Keratinocyte (primary cell): Measurements from ENCODE around the gene DLEC1. TPM values are rescaled to one million over a fixed set of nuclear protein-coding genes. Genes with fewer than 3 reads are reported as not detected.

Experiments
- DNase-seq: peaks from one replicate; pipeline ENCODE4 v3.0.0-alpha.2; 2011; ENCODE audit warnings: low read depth, missing footprints, low spot score
- FAIRE-seq: peaks from 2 replicates; lab custom pipeline; 2011; peaks lifted over from hg19 to GRCh38; lab: Jason Lieb, UNC
- H2AFZ ChIP-seq: 2 replicates; pipeline ENCODE4 v1.6.0; 2012; ENCODE audit warnings: low read length, control low read depth, inconsistent platforms; ENCODE audit not compliant: control insufficient read depth
- H3K27ac ChIP-seq: 2 replicates; pipeline ENCODE4 v1.5.1; 2011; ENCODE audit warnings: low read length; ENCODE audit not compliant: control insufficient read depth, insufficient read depth
- H3K27me3 ChIP-seq: 3 replicates; pipeline ENCODE4 v1.6.0; 2011; ENCODE audit warnings: low read length; ENCODE audit not compliant: control insufficient read depth, insufficient read depth; ENCODE audit errors: extremely low read depth
- H3K36me3 ChIP-seq, 2 experiments: 2 replicates in 1 of 2; 3 replicates in 1 of 2; pipeline ENCODE4 v1.5.1; 2011; ENCODE audit warnings: low read length in 2 of 2, mild to moderate bottlenecking in 1 of 2; ENCODE audit not compliant: control insufficient read depth in 2 of 2, insufficient read depth in 2 of 2; ENCODE audit errors: extremely low read depth in 1 of 2
- H3K4me1 ChIP-seq: 3 replicates; pipeline ENCODE4 v1.5.1; 2011; ENCODE audit warnings: low read length; ENCODE audit not compliant: control insufficient read depth, insufficient read depth; ENCODE audit errors: extremely low read depth
- H3K4me2 ChIP-seq: 3 replicates; pipeline ENCODE4 v1.6.0; 2011; ENCODE audit warnings: low read depth, low read length; ENCODE audit not compliant: control insufficient read depth, insufficient read depth; ENCODE audit errors: extremely low read depth
- H3K4me3 ChIP-seq, 3 experiments: fragments of 200-600 bp in 1 of 3; sonication (generic) in 1 of 3; 2 replicates in 2 of 3; 3 replicates in 1 of 3; pipeline ENCODE4 v1.5.1; 2011 to 2016; ENCODE audit warnings: low read length in 3 of 3, mild to moderate bottlenecking in 3 of 3, control low read depth in 2 of 3, inconsistent platforms in 1 of 3, low read depth in 1 of 3, mixed read lengths in 1 of 3, mixed run types in 1 of 3, moderate library complexity in 1 of 3; ENCODE audit not compliant: control insufficient read depth in 2 of 3, insufficient read depth in 2 of 3; ENCODE audit errors: extremely low read depth in 1 of 3
- H3K79me2 ChIP-seq: 2 replicates; pipeline ENCODE4 v1.6.0; 2012; ENCODE audit warnings: low read length; ENCODE audit not compliant: control insufficient read depth, insufficient read depth
- H3K9ac ChIP-seq: 3 replicates; pipeline ENCODE4 v1.6.0; 2011; ENCODE audit warnings: low read length; ENCODE audit not compliant: control insufficient read depth, insufficient read depth; ENCODE audit errors: extremely low read depth
- H3K9me1 ChIP-seq: 3 replicates; pipeline ENCODE4 v1.6.0; 2011; ENCODE audit warnings: low read length; ENCODE audit not compliant: control insufficient read depth, insufficient read depth; ENCODE audit errors: extremely low read depth
- H3K9me3 ChIP-seq: 2 replicates; pipeline ENCODE4 v1.5.1; 2012; ENCODE audit warnings: low read depth, low read length; ENCODE audit not compliant: control insufficient read depth
- H4K20me1 ChIP-seq: 3 replicates; pipeline ENCODE4 v1.6.0; 2011; ENCODE audit warnings: low read length; ENCODE audit not compliant: control insufficient read depth, insufficient read depth; ENCODE audit errors: extremely low read depth
- CTCF ChIP-seq, 3 experiments: IDR thresholded peaks in 1 of 3; conservative IDR thresholded peaks in 1 of 3; optimal IDR thresholded peaks in 1 of 3; 2 replicates in 2 of 3; 3 replicates in 1 of 3; pipeline versions ENCODE3 to v1.5.1; 2011; ENCODE audit warnings: low read length in 3 of 3, mild to moderate bottlenecking in 3 of 3, moderate library complexity in 2 of 3, control low read depth in 1 of 3, inconsistent platforms in 1 of 3; ENCODE audit not compliant: insufficient read depth in 2 of 3; ENCODE audit errors: extremely low read depth in 1 of 3
- EZH2 ChIP-seq: IDR thresholded peaks from one replicate; pipeline ENCODE4 v1.6.1; 2012; ENCODE audit warnings: inconsistent platforms, mild to moderate bottlenecking, low read length, moderate library complexity
- dilution Hi-C: fragments of 300-500 bp; cut with MboI; formaldehyde crosslinking; loops from one replicate; pipeline ENCODE4 v1.7.0; 2020; ENCODE audit warnings: low sequenced_read_pairs; ENCODE audit not compliant: extremely low pct_ligation_motif_present
- polyA plus RNA-seq, 5 experiments: library from polyadenylated mRNA; depleted of rRNA in 3 of 5; stranded (reverse) in 3 of 5; stranded (forward) in 1 of 5; unstranded in 1 of 5; fragments of >200 nt; gene quantifications; 1 replicate in 1 of 5; 2 replicates in 3 of 5; 3 replicates in 1 of 5; pipeline versions ENCODE4 v1.2.1 to v1.2.3, GENCODE V29; 2011 to 2012; ENCODE audit warnings: missing spikeins in 2 of 5, low read depth in 1 of 5, low replicate concordance in 1 of 5

DLEC1 gene
- polyA plus RNA-seq, 1 donor (not counting 4 experiments of a cell fraction or from before 2014, with no cell fraction given): not detected

- peaks cover 73% of the 10 kb centered on the region for H3K79me2 ChIP-seq
- peak overlapping the region; percentile 88 for H3K9ac ChIP-seq
- H3K27me3 ChIP-seq: no peaks in the 10 kb centered on the region
- peaks cover 41% of the 10 kb centered on the region for H3K4me1 ChIP-seq
- no peak overlapping the region for H2AFZ ChIP-seq
- TF ChIP-seq EZH2 (no peak), CTCF (optimal IDR thresholded peaks at IDR 0.05 in 1 of 3, IDR thresholded peaks at IDR 0.05 in 1 of 3, conservative IDR thresholded peaks at IDR 0.05 in 1 of 3; ENCODE audit: extremely low read depth in 1 of 3, insufficient read depth in 2 of 3, low read length in 3 of 3) (no peak)
- no peaks in the 10 kb centered on the region for H3K9me1 ChIP-seq
- dilution Hi-C loops: no loop called here
- peak overlapping the region; percentile 95 for H3K4me2 ChIP-seq
- DNase-seq (no peak), FAIRE-seq (no peak)
- H3K9me3 ChIP-seq: no peaks in the 10 kb centered on the region
- H4K20me1 ChIP-seq: no peaks in the 10 kb centered on the region
- peak overlapping the region; percentile 86 to 89 (median 89) for H3K4me3 ChIP-seq
- H3K36me3 ChIP-seq: no peaks in the 10 kb centered on the region
- H3K27ac ChIP-seq: peak overlapping the region; percentile 99
Observed at GRCh38 chr3:38168151-38169026, 129.4 kb downstream of the DLEC1 start.

GRCh38 chr3:38169027-38169317, 130.0 kb downstream of the DLEC1 start:
- H3K27me3 ChIP-seq: no peaks in the 10 kb centered on the region
- H3K79me2 ChIP-seq: peaks cover 79% of the 10 kb centered on the region
- H3K4me3 ChIP-seq: peak overlapping the region; percentile 19 to 89 (median 86)
- peak overlapping the region; percentile 99 for H3K27ac ChIP-seq
- no peaks in the 10 kb centered on the region for H3K36me3 ChIP-seq
- H3K9ac ChIP-seq: peak overlapping the region; percentile 72
- H3K4me1 ChIP-seq: peaks cover 46% of the 10 kb centered on the region
- DNase-seq: no peak
- no peak overlapping the region for H2AFZ ChIP-seq
- no peaks in the 10 kb centered on the region for H3K9me3 ChIP-seq
- FAIRE-seq: no peak
- peak overlapping the region; percentile 95 for H3K4me2 ChIP-seq
- dilution Hi-C loops: no loop called here
- H3K9me1 ChIP-seq: no peaks in the 10 kb centered on the region
- TF ChIP-seq CTCF (optimal IDR thresholded peaks at IDR 0.05 in 1 of 3, IDR thresholded peaks at IDR 0.05 in 1 of 3, conservative IDR thresholded peaks at IDR 0.05 in 1 of 3; ENCODE audit: extremely low read depth in 1 of 3, insufficient read depth in 2 of 3, low read length in 3 of 3): no peak
- TF ChIP-seq EZH2: no peak
- no peaks in the 10 kb centered on the region for H4K20me1 ChIP-seq
